HepG2 (cell line): Measurements from ENCODE around the gene TP73. TPM values are rescaled to one million over a fixed set of nuclear protein-coding genes. Genes with fewer than 3 reads are reported as not detected.
A peak's percentile ranks its signal among the peaks of the same experiment; 100 is the strongest.

Experiments used
- AGO1 ChIP-seq: fragments of 200-400 bp; formaldehyde crosslinking; IDR thresholded peaks from 2 replicates; pipeline ENCODE4 v1.6.1; 2017; ENCODE audit warnings: mild to moderate bottlenecking, low read depth, low read length, moderate library complexity; ENCODE audit not compliant: poor library complexity, severe bottlenecking
- BCL3 ChIP-seq: sonication (generic); formaldehyde crosslinking; IDR thresholded peaks from 2 replicates; pipeline ENCODE4 v1.5.1; 2020; ENCODE audit warnings: mild to moderate bottlenecking, missing genetic modification reagents, moderate library complexity
- DZIP1 ChIP-seq: sonication (generic); formaldehyde crosslinking; IDR thresholded peaks from 2 replicates; pipeline ENCODE4 v1.5.0; 2020; ENCODE audit warnings: mild to moderate bottlenecking, missing genetic modification reagents
- E2F5 ChIP-seq: sonication (generic); formaldehyde crosslinking; conservative IDR thresholded peaks from 2 replicates; pipeline ENCODE4 v1.4.0; 2020; ENCODE audit warnings: missing genetic modification reagents
- ELF3 ChIP-seq: IDR thresholded peaks from 2 replicates; pipeline ENCODE4 v1.6.1; 2016; ENCODE audit warnings: missing genetic modification reagents, missing compliant biosample characterization
- EZH2 ChIP-seq: conservative IDR thresholded peaks from 2 replicates; pipeline ENCODE4 v1.6.1; 2012; ENCODE audit warnings: mild to moderate bottlenecking, low read depth, low read length, moderate library complexity
- GMEB1 ChIP-seq: sonication (generic); formaldehyde crosslinking; IDR thresholded peaks from 2 replicates; pipeline ENCODE4 v1.5.1; 2020; ENCODE audit warnings: missing genetic modification reagents, mild to moderate bottlenecking, borderline replicate concordance
- MLX ChIP-seq: IDR thresholded peaks from 2 replicates; pipeline ENCODE4 v1.6.1; 2016
- POGK ChIP-seq: sonication (generic); formaldehyde crosslinking; conservative IDR thresholded peaks from 2 replicates; pipeline ENCODE4 v1.8.0; 2022; ENCODE audit warnings: mild to moderate bottlenecking, moderate library complexity, missing genetic modification reagents
- RAD21 ChIP-seq: fragments of 450-650 bp; formaldehyde crosslinking; IDR thresholded peaks from 2 replicates; pipeline ENCODE4 v1.5.0; 2020; ENCODE audit warnings: mild to moderate bottlenecking
- SIX4 ChIP-seq: sonication (generic); formaldehyde crosslinking; IDR thresholded peaks from 2 replicates; pipeline ENCODE4 v1.4.0; 2020; ENCODE audit warnings: missing genetic modification reagents
- SP1 ChIP-seq, 2 experiments: fragments of 450-650 bp in 1 of 2; sonication (generic) in 1 of 2; formaldehyde crosslinking in 1 of 2; IDR thresholded peaks; 2 replicates each; pipeline versions ENCODE4 v1.4.0 to v1.6.1; 2016 to 2020; ENCODE audit warnings: missing genetic modification reagents in 1 of 2
- ZBTB7B ChIP-seq: sonication (generic); formaldehyde crosslinking; IDR thresholded peaks from 2 replicates; pipeline ENCODE4 v1.4.0; 2020; ENCODE audit warnings: missing genetic modification reagents
- ZNF124 ChIP-seq: sonication (generic); formaldehyde crosslinking; IDR thresholded peaks from 2 replicates; pipeline ENCODE4 v1.4.0; 2020; ENCODE audit warnings: missing genetic modification reagents
- ZNF264 ChIP-seq: sonication (generic); formaldehyde crosslinking; IDR thresholded peaks from 2 replicates; pipeline ENCODE4 v1.4.0; 2020; ENCODE audit warnings: missing genetic modification reagents
- ZNF577 ChIP-seq: sonication (generic); formaldehyde crosslinking; IDR thresholded peaks from 2 replicates; pipeline ENCODE4 v1.4.0; 2020; ENCODE audit warnings: mild to moderate bottlenecking, low read depth, missing genetic modification reagents, borderline replicate concordance
- ZNF629 ChIP-seq: sonication (generic); formaldehyde crosslinking; conservative IDR thresholded peaks from 2 replicates; pipeline ENCODE4 v1.5.0; 2020; ENCODE audit warnings: missing genetic modification reagents
- ZSCAN25 ChIP-seq: sonication (generic); formaldehyde crosslinking; IDR thresholded peaks from 2 replicates; pipeline ENCODE4 v1.8.0; 2022; ENCODE audit warnings: mild to moderate bottlenecking, missing genetic modification reagents
- polyA plus RNA-seq, 8 experiments: library from polyadenylated mRNA; depleted of rRNA in 3 of 8; stranded (reverse) in 7 of 8; unstranded in 1 of 8; fragments of >200 nt; fragmentation: Illumina TruSeq in 4 of 8; extraction: Trizol in 4 of 8; gene quantifications; 2 replicates each; pipeline versions ENCODE4 v1.2.1 to v1.2.3, GENCODE V29; 2011 to 2016; ENCODE audit warnings: low read depth in 4 of 8, missing spikeins in 1 of 8, mixed read lengths in 1 of 8; ENCODE audit not compliant: insufficient read depth in 1 of 8
- total RNA-seq, 5 experiments: library from RNA; depleted of rRNA; stranded (reverse); fragments of >200 nt; fragmentation: Illumina TruSeq; extraction: Trizol; gene quantifications; 2 replicates each; pipeline ENCODE4 v1.2.3, GENCODE V29; 2016; ENCODE audit warnings: low read depth in 1 of 5

TP73 gene
- total and polyA plus RNA-seq, 2 of the 13 experiments (the other 11 are each of a cell fraction or from before 2014, with no cell fraction given), result 0.49 to 1.1 TPM

- peak; percentile 52; the same call in 1 of the 2 replicates for TF ChIP-seq MLX (CRISPR knock-in tag)
- TF ChIP-seq POGK (CRISPR knock-in tag), result no peak
- TF ChIP-seq E2F5 (CRISPR knock-in tag), result no peak
- TF ChIP-seq ZNF629 (CRISPR knock-in tag), result 0 out of 2 replicates have a peak, but pooled peaks have one; percentile 7
- TF ChIP-seq ZNF264 (CRISPR knock-in tag), result 0 out of 2 replicates have a peak, but pooled peaks have one; percentile 52
- no peak for TF ChIP-seq RAD21 (CRISPR knock-in tag)
- TF ChIP-seq AGO1, result peak; percentile 65
- peak; percentile 67; the same call in 1 of the 2 replicates for TF ChIP-seq ZBTB7B (CRISPR knock-in tag)
- no peak for TF ChIP-seq EZH2
- 0 out of 2 replicates have a peak, but pooled peaks have one; percentile 49 for TF ChIP-seq BCL3 (CRISPR knock-in tag)
- no peak for TF ChIP-seq ZNF577 (CRISPR knock-in tag)
- peak; percentile 77 for TF ChIP-seq SIX4 (CRISPR knock-in tag)
- TF ChIP-seq GMEB1 (CRISPR knock-in tag), result peak; percentile 27
- peak; percentile 22; the same call in 1 of the 2 replicates for TF ChIP-seq ZNF124 (CRISPR knock-in tag)
- TF ChIP-seq ELF3, result 0 out of 2 replicates have a peak, but pooled peaks have one; percentile 31
- 0 out of 2 replicates have a peak, but pooled peaks have one; percentile 32 for TF ChIP-seq ZSCAN25
- TF ChIP-seq DZIP1 (CRISPR knock-in tag), result 0 out of 2 replicates have a peak, but pooled peaks have one; percentile 51
- no peak for TF ChIP-seq SP1 (IDR thresholded peaks at IDR 0.05)
- TF ChIP-seq SP1 (CRISPR knock-in tag; IDR thresholded peaks at IDR 0.05), result peak; percentile 39; the same call in 1 of the 2 replicates
These were observed 81.0 kb downstream of the TP73 start (continued) for GRCh38 chr1:3733094-3733882.
